ENCODE measurements around the gene TRAPPC4.
"Not testable (repeated sequence)": the region's sequence is repeated elsewhere in the genome, so short reads cannot be mapped to it uniquely, and the experiment has no call there.

Gene TRAPPC4

GRCh38 chr11:119014209-119014924, 4.2 kb upstream of the TRAPPC4 start:
- DNase-seq (ENCODE audit: low read depth, low spot score), result no peak
- H3K4me3 ChIP-seq (ENCODE audit: low read length), result no peak overlapping the region
- peaks cover 26% of the 10 kb centered on the region; the same call in 1 of the 2 replicates for H3K36me3 ChIP-seq (ENCODE audit: control insufficient read depth, insufficient read depth, low read length)
- no peaks in the 10 kb centered on the region for H3K27me3 ChIP-seq (ENCODE audit: control insufficient read depth, insufficient read depth, low read length)
- WGBS (ENCODE audit: insufficient coverage, insufficient read length), result no CpG with 5 or more reads among the region's 17 CpGs
- no peaks in the 10 kb centered on the region; the same call in 1 of the 2 replicates for H3K4me1 ChIP-seq (ENCODE audit: control insufficient read depth, insufficient read depth, low read length)
- H3K9me3 ChIP-seq (ENCODE audit: control insufficient read depth, insufficient read depth, low read length), result no peaks in the 10 kb centered on the region
- H3K27ac ChIP-seq (ENCODE audit: low read length), result no peak overlapping the region

GRCh38 chr11:119015054-119015611, 3.4 kb upstream of the TRAPPC4 start:
- Histone ChIP-seq H3K9me3 (ENCODE audit: control insufficient read depth, insufficient read depth, low read length) (no peaks in the 10 kb centered on the region), H3K27me3 (ENCODE audit: control insufficient read depth, insufficient read depth, low read length) (no peaks in the 10 kb centered on the region), H3K27ac (ENCODE audit: low read length) (no peak overlapping the region), H3K4me3 (ENCODE audit: low read length) (no peak overlapping the region), H3K36me3 (ENCODE audit: control insufficient read depth, insufficient read depth, low read length) (peaks cover 26% of the 10 kb centered on the region; the same call in 1 of the 2 replicates), H3K4me1 (ENCODE audit: control insufficient read depth, insufficient read depth, low read length) (no peaks in the 10 kb centered on the region; the same call in 1 of the 2 replicates)
- no peak for DNase-seq (ENCODE audit: low read depth, low spot score)
- WGBS (ENCODE audit: insufficient coverage, insufficient read length), result no CpG with 5 or more reads among the region's 8 CpGs

GRCh38 chr11:119016216-119017009, 2.2 kb upstream of the TRAPPC4 start:
- H3K36me3 ChIP-seq (ENCODE audit: control insufficient read depth, insufficient read depth, low read length), result peaks cover 21% of the 10 kb centered on the region; the same call in 1 of the 2 replicates
- no CpG with 5 or more reads among the region's 14 CpGs for WGBS (ENCODE audit: insufficient coverage, insufficient read length)
- no peaks in the 10 kb centered on the region; the same call in 1 of the 2 replicates for H3K4me1 ChIP-seq (ENCODE audit: control insufficient read depth, insufficient read depth, low read length)
- no peak overlapping the region for H3K4me3 ChIP-seq (ENCODE audit: low read length)
- no peak overlapping the region for H3K27ac ChIP-seq (ENCODE audit: low read length)
- H3K9me3 ChIP-seq (ENCODE audit: control insufficient read depth, insufficient read depth, low read length), result no peaks in the 10 kb centered on the region
- DNase-seq (ENCODE audit: low read depth, low spot score), result no peak
- no peaks in the 10 kb centered on the region for H3K27me3 ChIP-seq (ENCODE audit: control insufficient read depth, insufficient read depth, low read length)

- WGBS (ENCODE audit: insufficient coverage, insufficient read length), result no CpG with 5 or more reads among the region's 10 CpGs
- not testable (repeated sequence) for H3K27me3 ChIP-seq (ENCODE audit: control insufficient read depth, insufficient read depth, low read length); H3K4me1 ChIP-seq (ENCODE audit: control insufficient read depth, insufficient read depth, low read length); H3K27ac ChIP-seq (ENCODE audit: low read length); H3K9me3 ChIP-seq (ENCODE audit: control insufficient read depth, insufficient read depth, low read length); DNase-seq (ENCODE audit: low read depth, low spot score)
- H3K36me3 ChIP-seq (ENCODE audit: control insufficient read depth, insufficient read depth, low read length), result peaks cover 18% of the 10 kb centered on the region; the same call in 1 of the 2 replicates
- H3K4me3 ChIP-seq (ENCODE audit: low read length), result peak overlapping the region; percentile 74
These were observed 1.2 kb upstream of the TRAPPC4 start for GRCh38 chr11:119017377-119017776.

GRCh38 chr11:119019996-119020395, 1.4 kb downstream of the TRAPPC4 start:
- Histone ChIP-seq H3K9me3 (ENCODE audit: control insufficient read depth, insufficient read depth, low read length) (no peaks in the 10 kb centered on the region), H3K27me3 (ENCODE audit: control insufficient read depth, insufficient read depth, low read length) (no peaks in the 10 kb centered on the region), H3K36me3 (ENCODE audit: control insufficient read depth, insufficient read depth, low read length) (peaks cover 19% of the 10 kb centered on the region), H3K27ac (ENCODE audit: low read length) (no peak overlapping the region), H3K4me3 (ENCODE audit: low read length) (no peak overlapping the region), H3K4me1 (ENCODE audit: control insufficient read depth, insufficient read depth, low read length) (no peaks in the 10 kb centered on the region; the same call in 1 of the 2 replicates)
- no CpG with 5 or more reads among the region's 2 CpGs for WGBS (ENCODE audit: insufficient coverage, insufficient read length)
- no peak for DNase-seq (ENCODE audit: low read depth, low spot score)

GRCh38 chr11:119021631-119022030, 3.1 kb downstream of the TRAPPC4 start:
- Histone ChIP-seq H3K4me1 (ENCODE audit: control insufficient read depth, insufficient read depth, low read length) (no peaks in the 10 kb centered on the region), H3K27ac (ENCODE audit: low read length) (no peak overlapping the region), H3K9me3 (ENCODE audit: control insufficient read depth, insufficient read depth, low read length) (no peaks in the 10 kb centered on the region), H3K27me3 (ENCODE audit: control insufficient read depth, insufficient read depth, low read length) (no peaks in the 10 kb centered on the region), H3K4me3 (ENCODE audit: low read length) (no peak overlapping the region), H3K36me3 (ENCODE audit: control insufficient read depth, insufficient read depth, low read length) (peaks cover 25% of the 10 kb centered on the region)
- no peak for DNase-seq (ENCODE audit: low read depth, low spot score)
- WGBS (ENCODE audit: insufficient coverage, insufficient read length), result no CpG with 5 or more reads among the region's 5 CpGs

GRCh38 chr11:119023741-119024140, 5.2 kb downstream of the TRAPPC4 start:
- Histone ChIP-seq H3K4me3 (ENCODE audit: low read length) (no peak overlapping the region), H3K27me3 (ENCODE audit: control insufficient read depth, insufficient read depth, low read length) (no peaks in the 10 kb centered on the region), H3K27ac (ENCODE audit: low read length) (no peak overlapping the region), H3K9me3 (ENCODE audit: control insufficient read depth, insufficient read depth, low read length) (no peaks in the 10 kb centered on the region), H3K36me3 (ENCODE audit: control insufficient read depth, insufficient read depth, low read length) (peaks cover 37% of the 10 kb centered on the region), H3K4me1 (ENCODE audit: control insufficient read depth, insufficient read depth, low read length) (peaks cover 3% of the 10 kb centered on the region; the same call in 1 of the 2 replicates)
- DNase-seq (ENCODE audit: low read depth, low spot score), result no peak

- peaks cover 37% of the 10 kb centered on the region for H3K36me3 ChIP-seq (ENCODE audit: control insufficient read depth, insufficient read depth, low read length)
- H3K27me3 ChIP-seq (ENCODE audit: control insufficient read depth, insufficient read depth, low read length), result no peaks in the 10 kb centered on the region
- peaks cover 7% of the 10 kb centered on the region for H3K4me1 ChIP-seq (ENCODE audit: control insufficient read depth, insufficient read depth, low read length)
- DNase-seq (ENCODE audit: low read depth, low spot score), result no peak
- no CpG with 5 or more reads among the region's 15 CpGs for WGBS (ENCODE audit: insufficient coverage, insufficient read length)
- no peak overlapping the region for H3K27ac ChIP-seq (ENCODE audit: low read length)
- no peak overlapping the region for H3K4me3 ChIP-seq (ENCODE audit: low read length)
- H3K9me3 ChIP-seq (ENCODE audit: control insufficient read depth, insufficient read depth, low read length), result no peaks in the 10 kb centered on the region
These were observed 6.0 kb downstream of the TRAPPC4 start for GRCh38 chr11:119024430-119025098.

GRCh38 chr11:119025099-119025473, 6.5 kb downstream of the TRAPPC4 start:
- DNase-seq (ENCODE audit: low read depth, low spot score), result no peak
- no peak overlapping the region for H3K27ac ChIP-seq (ENCODE audit: low read length)
- no peaks in the 10 kb centered on the region for H3K9me3 ChIP-seq (ENCODE audit: control insufficient read depth, insufficient read depth, low read length)
- no peak overlapping the region for H3K4me3 ChIP-seq (ENCODE audit: low read length)
- H3K36me3 ChIP-seq (ENCODE audit: control insufficient read depth, insufficient read depth, low read length), result peaks cover 37% of the 10 kb centered on the region
- no CpG with 5 or more reads among the region's 5 CpGs for WGBS (ENCODE audit: insufficient coverage, insufficient read length)
- no peaks in the 10 kb centered on the region for H3K27me3 ChIP-seq (ENCODE audit: control insufficient read depth, insufficient read depth, low read length)
- H3K4me1 ChIP-seq (ENCODE audit: control insufficient read depth, insufficient read depth, low read length), result peaks cover 8% of the 10 kb centered on the region

- no peak for DNase-seq (ENCODE audit: low read depth, low spot score)
- H3K4me3 ChIP-seq (ENCODE audit: low read length), result no peak overlapping the region
- H3K27me3 ChIP-seq (ENCODE audit: control insufficient read depth, insufficient read depth, low read length), result no peaks in the 10 kb centered on the region
- H3K36me3 ChIP-seq (ENCODE audit: control insufficient read depth, insufficient read depth, low read length), result peaks cover 37% of the 10 kb centered on the region
- H3K4me1 ChIP-seq (ENCODE audit: control insufficient read depth, insufficient read depth, low read length), result peaks cover 8% of the 10 kb centered on the region
- no peak overlapping the region for H3K27ac ChIP-seq (ENCODE audit: low read length)
- no CpG with 5 or more reads among the region's 5 CpGs for WGBS (ENCODE audit: insufficient coverage, insufficient read length)
- no peaks in the 10 kb centered on the region for H3K9me3 ChIP-seq (ENCODE audit: control insufficient read depth, insufficient read depth, low read length)
These were observed 7.0 kb downstream of the TRAPPC4 start for GRCh38 chr11:119025541-119025940.

All from iPS DF 6.9 (cell line).